GM10266 (cell line): ENCODE results near the gene LIPE.
"Not testable (repeated sequence)": the region's sequence is repeated elsewhere in the genome, so short reads cannot be mapped to it uniquely, and the experiment has no call there.

Experiments
- DNase-seq: peaks from one replicate; pipeline ENCODE4 v3.0.0; 2012; ENCODE audit errors: extremely low spot score
- TF ChIP-seq, protein P1 (sequence below): IDR thresholded peaks from 2 replicates; pipeline ENCODE4 v1.5.1; 2012; ENCODE audit warnings: mild to moderate bottlenecking, low read depth; ENCODE audit not compliant: control insufficient read depth, insufficient read depth; ENCODE audit errors: missing control alignments

LIPE gene

GRCh38 chr19:42469311-42470235, 42.4 kb upstream of the LIPE start:
- TF ChIP-seq, protein P1, sequence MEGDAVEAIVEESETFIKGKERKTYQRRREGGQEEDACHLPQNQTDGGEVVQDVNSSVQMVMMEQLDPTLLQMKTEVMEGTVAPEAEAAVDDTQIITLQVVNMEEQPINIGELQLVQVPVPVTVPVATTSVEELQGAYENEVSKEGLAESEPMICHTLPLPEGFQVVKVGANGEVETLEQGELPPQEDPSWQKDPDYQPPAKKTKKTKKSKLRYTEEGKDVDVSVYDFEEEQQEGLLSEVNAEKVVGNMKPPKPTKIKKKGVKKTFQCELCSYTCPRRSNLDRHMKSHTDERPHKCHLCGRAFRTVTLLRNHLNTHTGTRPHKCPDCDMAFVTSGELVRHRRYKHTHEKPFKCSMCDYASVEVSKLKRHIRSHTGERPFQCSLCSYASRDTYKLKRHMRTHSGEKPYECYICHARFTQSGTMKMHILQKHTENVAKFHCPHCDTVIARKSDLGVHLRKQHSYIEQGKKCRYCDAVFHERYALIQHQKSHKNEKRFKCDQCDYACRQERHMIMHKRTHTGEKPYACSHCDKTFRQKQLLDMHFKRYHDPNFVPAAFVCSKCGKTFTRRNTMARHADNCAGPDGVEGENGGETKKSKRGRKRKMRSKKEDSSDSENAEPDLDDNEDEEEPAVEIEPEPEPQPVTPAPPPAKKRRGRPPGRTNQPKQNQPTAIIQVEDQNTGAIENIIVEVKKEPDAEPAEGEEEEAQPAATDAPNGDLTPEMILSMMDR: no peak
- no peak for DNase-seq

DNA sequence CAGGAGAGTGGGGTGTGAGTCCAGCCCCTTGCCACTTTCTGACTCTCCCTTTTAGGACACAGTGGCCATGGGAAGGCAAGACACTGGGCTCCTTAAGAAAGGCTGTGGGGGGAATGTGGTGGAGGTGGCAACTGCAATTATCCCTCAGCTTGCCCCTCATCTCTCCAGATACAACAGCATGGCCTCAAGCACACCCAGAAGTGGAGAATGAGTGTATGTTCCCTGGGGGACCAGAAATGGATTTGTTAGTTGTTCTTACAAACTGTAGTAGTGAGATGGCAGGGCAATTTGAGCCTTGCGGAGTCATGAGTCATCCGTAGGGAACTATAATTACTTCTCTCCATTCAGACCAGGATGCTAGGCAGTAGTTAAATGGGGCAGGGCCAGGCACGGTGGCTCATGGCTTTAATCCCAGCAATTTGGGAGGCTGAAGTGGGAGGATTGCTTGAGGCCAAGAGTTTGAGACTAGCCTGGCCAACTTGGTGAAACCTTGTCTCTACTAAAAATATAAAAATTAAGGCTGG, 41.1 kb upstream of the LIPE start:
- no peak for DNase-seq
- TF ChIP-seq, protein P1: no peak

DNA sequence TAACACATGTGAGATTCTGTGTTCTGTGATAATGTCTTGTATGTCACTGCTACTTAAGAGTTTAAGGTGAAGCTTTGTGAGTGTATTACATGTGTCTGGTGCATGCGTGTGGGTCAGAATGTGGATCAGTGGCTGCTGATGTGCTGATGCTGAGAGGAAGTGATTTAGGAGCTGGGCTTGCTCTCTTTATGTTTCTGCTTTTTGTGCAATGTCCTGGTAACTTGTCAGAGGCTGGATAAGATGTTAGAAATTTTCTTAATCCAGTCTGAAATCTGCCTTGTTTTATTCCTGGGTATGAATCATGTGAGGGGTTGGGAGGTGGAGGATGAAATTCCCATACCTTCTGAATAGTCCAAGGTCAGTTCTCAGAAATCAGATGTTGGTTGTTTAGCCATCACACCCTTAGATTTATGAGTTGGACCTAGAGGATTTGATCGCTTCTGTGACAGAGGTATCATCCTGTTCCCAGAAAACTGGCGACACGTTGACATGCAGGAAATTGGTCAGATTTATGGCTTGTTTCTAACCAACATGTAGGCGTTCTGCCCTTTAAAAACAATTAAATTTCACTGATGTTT, 40.1 kb upstream of the LIPE start:
- no peak for DNase-seq
- TF ChIP-seq, protein P1: no peak

DNA sequence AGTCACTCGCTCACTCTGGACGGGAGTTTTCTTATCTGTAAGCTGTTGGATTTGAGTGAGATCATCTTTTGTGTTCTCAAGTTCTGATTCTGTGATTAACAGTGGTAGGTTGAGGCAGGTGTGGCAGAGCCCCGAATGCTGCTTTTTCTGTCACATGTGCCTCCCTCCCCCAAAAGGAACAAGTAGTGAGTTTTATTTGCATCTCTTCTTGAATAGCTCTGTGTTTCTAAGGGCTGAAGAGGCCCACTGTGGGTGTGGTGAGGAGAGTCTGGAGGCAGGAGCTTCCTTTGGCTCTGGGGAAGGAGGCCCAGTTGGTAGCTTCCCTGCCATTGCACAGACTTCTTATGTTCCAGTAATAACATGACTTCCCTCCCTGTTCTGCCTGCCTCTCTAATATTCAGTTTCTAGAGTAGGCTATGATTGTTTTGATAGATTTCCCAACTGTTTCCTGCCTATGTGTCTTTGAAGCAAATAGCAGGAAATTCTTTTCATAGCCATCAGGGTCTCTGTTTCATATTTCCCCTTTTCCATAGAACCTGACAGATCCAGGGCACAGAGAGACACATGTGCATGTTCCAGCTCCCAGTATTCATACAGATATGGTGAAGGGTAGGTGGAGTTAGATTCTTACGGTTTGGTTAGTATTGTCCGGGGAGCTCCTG, 39.5 kb upstream of the LIPE start:
- TF ChIP-seq, protein P1: no peak
- DNase-seq: peak; percentile 12

DNA sequence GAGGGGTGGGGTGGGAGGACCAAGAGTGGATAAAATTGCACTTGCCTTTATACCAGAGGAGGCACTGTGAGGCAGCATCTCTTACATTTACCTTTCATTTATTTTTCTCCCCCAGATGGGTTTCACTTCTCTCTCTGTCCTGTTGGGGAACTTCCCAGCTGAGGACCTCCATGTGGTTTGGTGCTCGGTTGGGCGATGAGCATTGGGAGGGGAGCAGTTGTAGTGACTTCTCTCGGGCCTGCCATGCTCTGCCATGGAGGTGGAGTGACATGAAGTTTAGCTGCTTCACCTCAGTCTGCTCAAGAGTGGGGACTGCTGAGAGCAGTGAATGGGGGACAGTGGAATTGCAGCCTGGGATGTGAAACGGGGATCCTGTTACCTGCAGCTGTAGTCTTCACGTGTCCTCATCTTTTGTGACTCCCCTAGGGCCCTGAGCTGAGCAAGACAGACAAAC, 38.7 kb upstream of the LIPE start:
- peak; percentile 71 for DNase-seq

GRCh38 chr19:42461700-42462324, 34.6 kb upstream of the LIPE start:
- no peak for DNase-seq
- TF ChIP-seq, protein P1: no peak

More for the DNA sequence above, 38.7 kb upstream of the LIPE start:
- TF ChIP-seq, protein P1: peak; percentile 31

DNA sequence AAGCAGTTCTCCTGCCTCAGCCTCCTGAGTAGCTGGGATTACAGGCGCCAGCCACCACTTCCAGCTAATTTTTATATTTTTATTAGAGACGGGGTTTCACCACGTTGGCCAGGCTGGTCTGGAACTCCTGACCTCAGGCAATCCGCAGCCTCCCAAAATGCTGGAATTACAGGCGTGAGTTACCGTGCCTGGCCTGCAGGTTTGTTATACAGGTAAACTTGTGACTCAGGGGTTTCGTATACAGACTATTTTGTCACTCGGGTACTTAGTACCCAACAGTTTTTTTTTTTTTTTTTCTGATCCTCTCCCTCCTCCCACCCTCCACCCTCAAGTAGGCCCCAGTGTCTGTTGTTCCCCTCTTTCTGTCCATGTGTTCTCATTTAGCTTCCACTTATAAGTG, 34.0 kb upstream of the LIPE start:
- not testable (repeated sequence) for DNase-seq
